ENCODE results near the gene PID1.

GRCh38 chr2:229314117-229314516 is 43.0 kb upstream of the PID1 start:
- TF ChIP-seq EP300 (IDR thresholded peaks at IDR 0.05) (no peak), POLR2AphosphoS5 (IDR thresholded peaks at IDR 0.05) (no peak)
- TF ChIP-seq, protein P1, sequence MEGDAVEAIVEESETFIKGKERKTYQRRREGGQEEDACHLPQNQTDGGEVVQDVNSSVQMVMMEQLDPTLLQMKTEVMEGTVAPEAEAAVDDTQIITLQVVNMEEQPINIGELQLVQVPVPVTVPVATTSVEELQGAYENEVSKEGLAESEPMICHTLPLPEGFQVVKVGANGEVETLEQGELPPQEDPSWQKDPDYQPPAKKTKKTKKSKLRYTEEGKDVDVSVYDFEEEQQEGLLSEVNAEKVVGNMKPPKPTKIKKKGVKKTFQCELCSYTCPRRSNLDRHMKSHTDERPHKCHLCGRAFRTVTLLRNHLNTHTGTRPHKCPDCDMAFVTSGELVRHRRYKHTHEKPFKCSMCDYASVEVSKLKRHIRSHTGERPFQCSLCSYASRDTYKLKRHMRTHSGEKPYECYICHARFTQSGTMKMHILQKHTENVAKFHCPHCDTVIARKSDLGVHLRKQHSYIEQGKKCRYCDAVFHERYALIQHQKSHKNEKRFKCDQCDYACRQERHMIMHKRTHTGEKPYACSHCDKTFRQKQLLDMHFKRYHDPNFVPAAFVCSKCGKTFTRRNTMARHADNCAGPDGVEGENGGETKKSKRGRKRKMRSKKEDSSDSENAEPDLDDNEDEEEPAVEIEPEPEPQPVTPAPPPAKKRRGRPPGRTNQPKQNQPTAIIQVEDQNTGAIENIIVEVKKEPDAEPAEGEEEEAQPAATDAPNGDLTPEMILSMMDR (IDR thresholded peaks at IDR 0.05): no peak
